WTC11 (cell line): ENCODE measurements around the gene FRMD5. TPM values are rescaled to one million over a fixed set of nuclear protein-coding genes. Genes with fewer than 3 reads are reported as not detected.

Source experiments
- ATAC-seq: fragments of 200-7000 bp; cut with Tn5 transposase; 2 replicates; pipeline ENCODE4 v1.10.0; 2021; ENCODE audit warnings: mild to moderate bottlenecking, moderate library complexity
- Bru-seq: library from RNA; stranded (reverse); fragments of 400-500 nt; gene quantifications from one replicate; lab custom pipeline; 2021; lab: Mats Ljungman, UMichigan
- CTCF ChIA-PET: fragments of 300-600 bp; sonication (Branson Sonifier 250); formaldehyde crosslinking; loops from one replicate; lab custom pipeline; 2021; ENCODE audit warnings: antibody characterized with exemption; lab: Charles Lee
- POLR2A ChIA-PET: fragments of 350-600 bp; sonication (Branson Sonifier 250); formaldehyde crosslinking; loops from one replicate; lab custom pipeline; 2021; ENCODE audit warnings: antibody characterized with exemption; lab: Charles Lee
- DNase-seq: peaks from one replicate; pipeline ENCODE4 v3.0.0; 2021; ENCODE audit warnings: low spot score
- H3K27ac Mint-ChIP-seq: 2 replicates; pipeline ENCODE4 v1.8.0; 2021; ENCODE audit warnings: mixed read lengths
- H3K27me3 Mint-ChIP-seq: 2 replicates; pipeline ENCODE4 v1.8.0; 2021; ENCODE audit warnings: low read depth, mild to moderate bottlenecking, moderate library complexity, mixed read lengths
- H3K36me3 Mint-ChIP-seq: 2 replicates; pipeline ENCODE4 v1.8.0; 2021; ENCODE audit warnings: mixed read lengths
- H3K4me1 Mint-ChIP-seq: 2 replicates; pipeline ENCODE4 v1.8.0; 2022; ENCODE audit warnings: mixed read lengths
- H3K4me3 Mint-ChIP-seq: 2 replicates; pipeline ENCODE4 v1.8.0; 2021; ENCODE audit warnings: mild to moderate bottlenecking, moderate library complexity, mixed read lengths
- H3K9me3 Mint-ChIP-seq: 2 replicates; pipeline ENCODE4 v1.8.0; 2021; ENCODE audit warnings: mixed read lengths
- AFF4 ChIP-seq: sonication (generic); formaldehyde crosslinking; IDR thresholded peaks from 2 replicates; pipeline ENCODE4 v1.8.1; 2023; ENCODE audit warnings: mild to moderate bottlenecking, missing genetic modification reagents, borderline replicate concordance
- CDX4 ChIP-seq: fragments of 250-450 bp; sonication (Bioruptor Pico); IDR thresholded peaks from 2 replicates; pipeline ENCODE4 v1.9.0; 2021; ENCODE audit warnings: moderate library complexity, mild to moderate bottlenecking, inconsistent platforms, borderline replicate concordance
- E2F4 ChIP-seq: sonication (generic); formaldehyde crosslinking; IDR thresholded peaks from 2 replicates; pipeline ENCODE4 v1.8.1; 2022; ENCODE audit warnings: low read depth, mild to moderate bottlenecking, moderate library complexity, missing genetic modification reagents, borderline replicate concordance
- FOXK1 ChIP-seq: sonication (generic); formaldehyde crosslinking; IDR thresholded peaks from 2 replicates; pipeline ENCODE4 v1.8.0; 2022; ENCODE audit warnings: mild to moderate bottlenecking, moderate library complexity, missing genetic modification reagents
- FOXP1 ChIP-seq: sonication (generic); formaldehyde crosslinking; IDR thresholded peaks from 2 replicates; pipeline ENCODE4 v1.8.0; 2022; ENCODE audit warnings: missing genetic modification reagents, mild to moderate bottlenecking, moderate library complexity, borderline replicate concordance
- FOXP4 ChIP-seq: sonication (generic); formaldehyde crosslinking; IDR thresholded peaks from 2 replicates; pipeline ENCODE4 v1.8.0; 2022; ENCODE audit warnings: mild to moderate bottlenecking, missing genetic modification reagents
- MAX ChIP-seq: sonication (generic); formaldehyde crosslinking; IDR thresholded peaks from 2 replicates; pipeline ENCODE4 v1.8.0; 2022; ENCODE audit warnings: mild to moderate bottlenecking, missing genetic modification reagents
- MYBL2 ChIP-seq: sonication (generic); formaldehyde crosslinking; IDR thresholded peaks from 2 replicates; pipeline ENCODE4 v1.8.1; 2023; ENCODE audit warnings: mild to moderate bottlenecking, moderate library complexity, missing genetic modification reagents
- NFYB ChIP-seq: sonication (generic); formaldehyde crosslinking; conservative IDR thresholded peaks from 2 replicates; pipeline ENCODE4 v1.8.0; 2022; ENCODE audit warnings: low read depth, missing genetic modification reagents
- NR1H2 ChIP-seq: sonication (generic); formaldehyde crosslinking; IDR thresholded peaks from 2 replicates; pipeline ENCODE4 v1.9.0; 2021; ENCODE audit warnings: mild to moderate bottlenecking, moderate library complexity, missing genetic modification reagents
- PRRX2 ChIP-seq: fragments of 250-450 bp; sonication (Bioruptor Pico); IDR thresholded peaks from 2 replicates; pipeline ENCODE4 v1.8.0; 2021; ENCODE audit warnings: mild to moderate bottlenecking
- RELA ChIP-seq: sonication (generic); formaldehyde crosslinking; IDR thresholded peaks from 2 replicates; pipeline ENCODE4 v1.8.1; 2022; ENCODE audit warnings: missing genetic modification reagents, mild to moderate bottlenecking, borderline replicate concordance
- SMAD3 ChIP-seq: sonication (generic); formaldehyde crosslinking; IDR thresholded peaks from 2 replicates; pipeline ENCODE4 v1.8.0; 2022; ENCODE audit warnings: missing genetic modification reagents, mild to moderate bottlenecking, borderline replicate concordance
- SP1 ChIP-seq: sonication (generic); formaldehyde crosslinking; conservative IDR thresholded peaks from 2 replicates; pipeline ENCODE4 v1.8.1; 2022; ENCODE audit warnings: missing genetic modification reagents
- TCF7 ChIP-seq: sonication (generic); formaldehyde crosslinking; IDR thresholded peaks from 2 replicates; pipeline ENCODE4 v1.8.0; 2022; ENCODE audit warnings: mild to moderate bottlenecking, low read depth, missing genetic modification reagents, moderate library complexity
- USF2 ChIP-seq: sonication (generic); formaldehyde crosslinking; IDR thresholded peaks from 2 replicates; pipeline ENCODE4 v1.8.1; 2023; ENCODE audit warnings: mild to moderate bottlenecking, missing genetic modification reagents, moderate library complexity
- ZNF121 ChIP-seq: sonication (generic); formaldehyde crosslinking; IDR thresholded peaks from 2 replicates; pipeline ENCODE4 v1.8.0; 2023; ENCODE audit warnings: missing genetic modification reagents
- long read RNA-seq, 3 experiments: library from RNA in 1 of 3; library from capped mRNA in 1 of 3; library from polyadenylated mRNA in 1 of 3; unstranded in 2 of 3; stranded (forward) in 1 of 3; transcript quantifications; one replicate each; pipeline ENCODE4 v2.0.0, GENCODE V29; 2021
- total RNA-seq: library from RNA; stranded (reverse); gene quantifications from 3 replicates; pipeline ENCODE4 v1.2.3, GENCODE V29; 2021

Gene FRMD5
- total RNA-seq (10.5 to 14.1 TPM (median 10.5 TPM) in 3 replicates), Bru-seq, nascent RNA (percentile 73 among the genes with signal in this experiment)
- long read RNA-seq, experiment 1, partial matches to known transcripts, result 15 of 37 reads
- long read RNA-seq, experiment 1, other reads (novel, unspliced or antisense), result 18 of 37 reads
- long read RNA-seq, experiment 2, full-length matches to known transcripts, result 2 of 16 reads
- long read RNA-seq, experiment 2, partial matches to known transcripts, result 5 of 16 reads
- long read RNA-seq, experiment 2, other reads (novel, unspliced or antisense), result 9 of 16 reads
- long read RNA-seq, experiment 3, result 0 reads

GRCh38 chr15:44195151-44195740, at the start of gene FRMD5:
Gene FRMD5, minus strand, starts transcription at chr15:44195271.
- POLR2A ChIA-PET, result interaction anchor here (0.5 kb wide), 1 partner anchor 317 kb away, joined by 4 read pairs; no protein-coding TSS in a partner anchor
- TF ChIP-seq RELA (CRISPR knock-in tag) (no peak), NFYB (peak; percentile 93), SP1 (CRISPR knock-in tag) (peak; percentile 46), MAX (peak; percentile 87), FOXP4 (CRISPR knock-in tag) (peak; percentile 59), USF2 (CRISPR knock-in tag) (peak; percentile 16; the same call in 1 of the 2 replicates), TCF7 (CRISPR knock-in tag) (no peak), CDX4 (no peak), FOXP1 (CRISPR knock-in tag) (peak; percentile 23; the same call in 1 of the 2 replicates), AFF4 (CRISPR knock-in tag) (peak; percentile 60; the same call in 1 of the 2 replicates), FOXK1 (CRISPR knock-in tag) (peak; percentile 44; the same call in 1 of the 2 replicates)
- Mint-ChIP-seq H3K4me1 (peaks cover 34% of the 10 kb centered on the region), H3K27ac (peak within 1 kb of the TSS; percentile 95), H3K4me3 (peak within 1 kb of the TSS; percentile 94), H3K9me3 (no peaks in the 10 kb centered on the region), H3K27me3 (peaks cover 5% of the 10 kb centered on the region; the same call in 1 of the 2 replicates), H3K36me3 (no peaks in the 10 kb centered on the region)
- peak; percentile 96 for ATAC-seq
- peak; percentile 96 for DNase-seq
- CTCF ChIA-PET, result interaction anchor here (1.0 to 1.8 kb wide), 4 partner anchors 9 to 313 kb away, joined by 3 to 9 read pairs (median 4); no protein-coding TSS in a partner anchor

- ATAC-seq (peak; percentile 63), DNase-seq (no peak)
- TF ChIP-seq TCF7 (CRISPR knock-in tag), result no peak
- no peak for TF ChIP-seq MYBL2
- no peak for TF ChIP-seq SMAD3 (CRISPR knock-in tag)
- no peak for TF ChIP-seq E2F4 (CRISPR knock-in tag)
- TF ChIP-seq NFYB, result no peak
- TF ChIP-seq NR1H2, result no peak
- TF ChIP-seq ZNF121, result 0 out of 2 replicates have a peak, but pooled peaks have one; percentile 20
- TF ChIP-seq PRRX2 (CRISPR knock-in tag), result no peak
- no peaks in the 10 kb centered on the region for H3K36me3 Mint-ChIP-seq
- H3K4me1 Mint-ChIP-seq, result no peaks in the 10 kb centered on the region
- CTCF ChIA-PET, result interaction anchor here (0.6 to 0.9 kb wide), 6 partner anchors 18 to 339 kb away, joined by 3 to 5 read pairs (median 4); partner anchors contain the start of gene CTDSPL2
- POLR2A ChIA-PET, result interaction anchor here (0.6 kb wide), 1 partner anchor 475 kb away, joined by 4 read pairs; no protein-coding TSS in a partner anchor
- H3K27ac Mint-ChIP-seq, result no peak overlapping the region
- H3K9me3 Mint-ChIP-seq, result no peaks in the 10 kb centered on the region
- no peaks in the 10 kb centered on the region for H3K27me3 Mint-ChIP-seq
- H3K4me3 Mint-ChIP-seq, result no peak overlapping the region
Observed at GRCh38 chr15:44243829-44244228, 48.8 kb upstream of the FRMD5 start.
